G401 (cell line): ENCODE results near the gene DUSP2. TPM values are rescaled to one million over a fixed set of nuclear protein-coding genes. Genes with fewer than 3 reads are reported as not detected.
A peak's percentile ranks its signal among the peaks of the same experiment; 100 is the strongest.
"Not testable (repeated sequence)": the region's sequence is repeated elsewhere in the genome, so short reads cannot be mapped to it uniquely, and the experiment has no call there.

ENCODE experiments used
- DNase-seq: peaks from one replicate; pipeline ENCODE4 v3.0.0-alpha.2; 2015; ENCODE audit warnings: low spot score
- in situ Hi-C: cut with HindIII; loops from 2 replicates; pipeline ENCODE4 v1.10.0; 2016; ENCODE audit warnings: low sequenced_read_pairs, mixed read lengths
- total RNA-seq: library from RNA; depleted of rRNA; stranded (reverse); fragments of >200 nt; shearing (Covaris generic); gene quantifications from 2 replicates; pipeline ENCODE4 v1.2.3, GENCODE V29; 2014

The DUSP2 gene
- total RNA-seq, 1 experiment from 2014 or later, result 37.2 TPM

DNA sequence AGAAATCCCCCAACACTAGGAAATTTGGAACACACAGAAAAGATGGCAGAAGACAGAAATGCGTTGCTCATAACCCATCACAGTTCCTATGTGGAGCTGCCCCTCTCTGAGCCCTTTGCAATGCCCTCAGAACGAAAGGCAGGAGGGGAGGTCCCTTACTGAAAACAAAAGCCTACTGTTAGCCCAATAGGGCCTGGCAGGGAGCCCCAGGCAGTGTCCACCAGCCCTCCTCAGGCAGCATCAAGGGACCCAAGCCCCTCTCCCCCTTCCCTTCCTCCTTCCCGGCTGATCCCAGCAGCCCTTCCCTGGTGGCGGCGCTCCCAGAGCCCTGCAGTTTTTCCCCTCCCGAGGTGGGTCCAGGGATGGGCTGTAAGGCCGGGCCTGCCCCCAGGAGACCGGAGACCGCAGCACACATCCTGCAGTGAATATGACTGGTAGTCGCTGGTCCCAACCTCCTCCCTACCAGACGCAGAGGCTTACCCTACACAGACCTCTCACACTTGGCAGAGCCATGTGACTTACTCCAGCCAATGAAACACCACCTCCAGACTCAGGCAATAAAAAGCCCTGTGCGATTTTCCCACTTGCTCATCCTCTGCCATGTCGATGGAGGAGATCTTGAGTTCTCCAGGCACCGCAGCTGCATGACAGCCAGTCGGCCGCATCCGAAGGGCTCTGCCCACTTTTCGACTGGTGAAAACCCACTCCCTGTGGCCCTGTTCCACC is 19.4 kb upstream of the DUSP2 start:
- DNase-seq, result no peak
- in situ Hi-C loops, result no loop called here

DNA sequence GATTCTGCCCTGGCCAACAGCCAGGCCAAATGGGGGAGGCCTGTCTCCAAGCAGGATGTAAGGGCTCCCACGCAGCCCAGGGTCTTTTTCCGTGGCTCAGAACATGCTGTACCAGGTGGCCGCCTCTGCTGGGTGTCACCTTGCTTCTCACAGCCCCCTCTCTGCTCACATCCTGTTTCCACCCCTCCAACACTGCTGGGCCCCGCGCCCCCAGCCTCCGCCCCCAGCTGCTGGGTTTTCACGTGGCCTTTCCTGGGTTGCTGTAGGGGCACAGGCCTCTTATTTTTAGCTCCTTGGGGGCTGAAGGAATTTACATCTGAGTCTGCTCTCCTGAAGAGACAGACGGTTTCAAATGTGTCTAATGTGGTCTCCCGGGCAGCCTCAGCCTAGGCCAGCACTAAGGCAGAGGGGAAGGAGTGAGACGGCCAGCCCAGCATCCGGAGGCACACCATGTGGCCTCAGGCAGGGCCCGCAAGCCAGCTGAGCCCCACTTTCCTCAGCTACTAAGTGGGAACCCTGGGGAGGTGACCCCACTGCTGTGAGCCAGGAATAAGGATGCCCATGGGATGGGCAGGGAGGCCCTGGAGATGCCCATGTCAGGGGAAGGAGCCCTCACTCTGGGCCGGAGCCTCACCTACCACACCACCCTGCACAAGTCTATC is 18.7 kb upstream of the DUSP2 start:
- in situ Hi-C loops, result no loop called here
- DNase-seq, result no peak

DNA sequence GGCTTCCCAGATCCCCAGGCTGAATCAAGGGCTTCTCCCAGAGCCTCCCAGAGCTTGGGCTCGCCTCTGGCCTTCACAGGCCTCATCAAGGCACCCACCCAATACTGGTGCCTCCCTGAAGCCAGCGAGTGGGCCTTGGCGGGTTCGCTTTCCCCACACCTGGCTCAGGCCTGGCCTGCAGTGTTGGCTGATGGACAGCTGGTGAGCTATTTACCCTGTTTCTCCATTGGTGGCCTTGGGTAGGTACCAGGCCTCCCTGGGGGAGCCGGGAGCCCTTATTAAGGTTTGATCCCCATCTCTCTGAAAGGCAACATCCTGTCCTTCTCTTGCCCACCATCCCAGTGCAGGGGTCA is 18.2 kb upstream of the DUSP2 start:
- DNase-seq, result no peak
- in situ Hi-C loops, result no loop called here

DNA sequence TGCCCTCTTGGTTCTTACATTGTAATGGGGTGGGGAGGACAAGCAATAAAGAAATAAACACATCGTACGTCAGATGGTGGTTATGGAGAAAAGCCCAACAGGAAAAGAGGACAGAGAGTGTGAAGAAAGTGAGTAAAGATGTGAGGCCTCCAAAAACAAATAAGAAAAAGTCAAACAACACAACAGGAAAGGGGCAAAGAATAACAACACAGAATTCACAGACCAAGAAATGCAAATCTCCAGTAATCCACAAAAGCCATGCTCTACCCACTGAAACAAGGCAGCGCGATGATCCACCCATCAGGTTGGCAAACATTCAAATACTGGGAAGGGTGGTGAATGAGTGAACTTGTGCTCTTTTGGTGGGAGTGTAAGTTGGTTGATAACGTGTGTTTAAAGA is 16.7 kb upstream of the DUSP2 start:
- in situ Hi-C loops, result no loop called here
- no peak for DNase-seq

DNA sequence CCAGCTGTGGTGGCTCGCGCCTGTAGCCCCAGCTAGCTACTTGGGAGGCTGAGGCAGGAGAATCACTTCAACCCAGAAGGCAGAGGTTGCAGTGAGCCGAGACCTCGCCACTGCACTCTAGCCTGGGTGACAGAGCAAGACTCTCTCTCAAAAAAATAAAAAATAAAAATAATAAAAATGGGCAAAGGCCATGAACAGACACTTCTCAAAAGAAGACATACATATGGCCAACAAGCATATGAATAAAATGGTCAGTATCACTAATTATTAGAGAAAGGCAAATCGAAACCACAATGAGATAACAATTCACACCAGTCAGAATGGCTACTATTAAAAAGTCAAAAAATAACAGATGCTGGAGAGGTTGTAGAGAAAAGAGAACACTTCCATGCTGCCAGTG is 15.1 kb upstream of the DUSP2 start:
- in situ Hi-C loops, result not testable (repeated sequence)

DNA sequence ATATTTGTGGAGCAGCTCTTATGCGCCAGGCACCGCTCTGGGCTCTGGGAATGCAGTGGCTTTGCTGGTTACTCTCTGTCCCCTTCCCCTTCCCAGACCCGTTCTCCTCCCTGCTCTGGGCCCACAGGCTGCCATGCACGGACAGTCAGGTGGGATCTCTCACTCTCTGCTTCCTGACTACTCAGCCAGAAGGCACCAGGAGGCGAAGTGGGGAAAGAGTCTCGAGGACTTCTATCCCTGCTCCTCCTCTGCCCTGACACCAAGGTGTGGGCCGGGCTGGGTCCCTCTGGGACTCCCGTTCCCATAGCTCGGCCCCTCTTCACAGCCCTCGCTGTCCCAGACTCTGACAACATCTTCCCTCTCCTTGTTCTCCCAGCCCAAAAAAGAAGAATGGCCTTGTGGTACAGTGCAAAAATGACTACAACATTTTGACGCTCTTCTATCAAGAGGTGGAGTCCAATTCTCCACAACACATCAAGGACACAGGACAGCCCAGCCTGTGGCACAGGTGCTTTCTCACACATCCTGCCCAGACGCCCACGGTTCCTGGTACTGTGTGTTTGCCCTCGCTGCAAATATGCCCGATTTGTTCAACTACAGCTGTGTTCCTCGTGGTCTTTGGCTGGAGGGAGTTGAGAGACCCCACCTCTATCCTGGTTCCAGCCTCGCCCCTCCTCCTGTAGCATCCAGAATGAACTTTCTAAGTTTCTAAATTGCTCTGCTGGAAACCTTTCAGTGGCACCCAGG is 14.0 kb upstream of the DUSP2 start:
- DNase-seq, result no peak
- in situ Hi-C loops, result no loop called here

More for the DNA sequence above, 15.1 kb upstream of the DUSP2 start:
- DNase-seq, result not testable (repeated sequence)

DNA sequence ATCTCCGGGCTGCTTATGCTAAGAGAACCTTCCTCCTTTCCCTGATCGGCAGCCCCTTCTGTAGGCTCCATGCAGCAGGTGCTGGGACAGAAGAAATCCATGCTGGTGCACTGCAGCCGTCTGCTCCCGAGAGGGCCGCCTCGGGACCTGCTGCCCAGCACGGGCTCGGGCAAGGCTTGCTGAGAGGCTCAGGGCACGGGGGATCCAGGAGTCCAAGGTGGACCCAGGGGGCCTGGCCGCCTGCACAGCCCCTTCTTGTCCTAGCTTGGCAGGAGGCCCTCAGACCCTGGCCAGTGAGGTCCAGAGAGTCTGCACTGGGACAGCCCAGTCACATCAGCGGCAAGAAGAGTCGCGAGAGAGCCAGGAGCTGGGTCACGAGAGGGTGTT is 13.3 kb upstream of the DUSP2 start:
- DNase-seq, result no peak
- in situ Hi-C loops, result no loop called here

DNA sequence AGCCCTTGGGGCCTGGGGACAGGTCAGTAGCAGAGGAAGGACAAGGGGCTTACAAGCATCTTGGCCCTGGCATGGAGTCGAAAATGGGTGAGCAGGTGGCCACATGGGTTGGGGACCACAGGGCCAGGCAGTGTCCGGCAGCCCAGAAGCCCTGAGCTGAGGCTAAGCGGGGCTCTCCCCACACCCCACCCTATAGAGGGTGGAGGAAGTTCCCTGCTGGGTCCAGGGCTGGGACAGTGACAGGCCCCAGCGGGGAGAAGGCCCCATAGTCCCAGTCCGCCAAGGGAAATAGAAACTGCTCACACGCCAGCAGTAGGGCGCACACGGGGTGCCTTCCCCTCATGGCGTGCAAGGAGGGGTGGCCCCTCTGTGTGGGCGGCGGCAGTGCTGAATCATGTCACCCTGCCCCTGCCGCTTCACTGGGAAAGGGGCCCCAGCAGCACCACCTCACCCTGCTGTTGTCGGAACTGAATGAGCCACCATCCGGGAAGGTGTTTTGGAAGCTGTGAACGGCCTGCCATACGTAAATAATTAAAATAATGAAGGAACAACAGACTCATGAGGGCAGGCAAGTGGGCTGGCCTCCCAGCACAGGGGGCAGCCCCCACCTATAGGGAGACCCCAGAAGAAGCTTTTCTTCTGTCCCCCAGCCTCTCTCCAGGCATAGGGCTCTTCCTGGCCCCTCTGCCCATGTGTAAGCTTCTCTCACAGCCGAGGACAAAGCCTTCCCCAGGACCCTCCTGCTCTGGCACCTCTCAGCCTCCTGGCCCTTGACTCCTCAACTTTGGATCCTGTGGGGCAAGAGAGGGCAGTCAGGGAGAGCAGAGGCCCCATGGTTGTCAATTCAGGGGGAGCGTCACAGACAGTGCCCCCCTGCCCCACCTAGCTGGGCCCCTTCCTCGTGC is 12.7 kb upstream of the DUSP2 start:
- no peak for DNase-seq
- in situ Hi-C loops, result no loop called here

DNA sequence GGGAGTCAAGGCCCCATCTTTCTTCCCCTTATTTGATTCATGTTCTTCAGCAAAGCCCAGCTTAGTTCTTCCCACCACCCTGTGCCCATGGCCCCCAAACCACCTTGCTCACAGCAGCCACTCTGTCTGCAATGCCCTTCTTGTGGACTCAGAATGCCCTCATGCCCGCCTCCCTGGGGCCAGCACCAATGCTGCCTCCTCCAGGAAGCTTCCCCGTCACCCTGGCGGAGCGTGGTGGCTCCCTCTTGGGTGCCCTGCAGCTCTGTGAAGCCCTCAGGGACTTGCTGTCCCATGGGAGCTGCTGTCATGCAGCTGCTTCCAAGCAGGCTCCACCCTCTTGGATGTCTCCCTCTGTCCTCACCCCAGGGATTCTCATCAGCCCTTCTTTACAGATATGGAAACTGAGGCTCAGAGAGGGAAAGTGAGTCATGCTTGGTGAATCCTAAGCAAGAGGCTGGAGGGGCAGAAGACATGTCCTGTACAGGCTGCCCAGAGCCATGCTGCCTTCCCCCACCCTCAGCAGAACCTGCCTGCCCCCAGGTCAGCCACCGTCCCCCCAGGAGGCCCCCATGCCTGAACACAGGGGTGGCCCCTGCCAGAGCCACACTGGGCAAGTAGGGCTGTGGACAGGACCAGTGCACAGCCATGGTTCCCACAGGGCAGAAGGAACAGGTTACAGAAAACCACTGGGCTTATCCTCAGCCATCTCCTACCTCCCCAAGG is 11.8 kb upstream of the DUSP2 start:
- DNase-seq, result no peak
- in situ Hi-C loops, result no loop called here

DNA sequence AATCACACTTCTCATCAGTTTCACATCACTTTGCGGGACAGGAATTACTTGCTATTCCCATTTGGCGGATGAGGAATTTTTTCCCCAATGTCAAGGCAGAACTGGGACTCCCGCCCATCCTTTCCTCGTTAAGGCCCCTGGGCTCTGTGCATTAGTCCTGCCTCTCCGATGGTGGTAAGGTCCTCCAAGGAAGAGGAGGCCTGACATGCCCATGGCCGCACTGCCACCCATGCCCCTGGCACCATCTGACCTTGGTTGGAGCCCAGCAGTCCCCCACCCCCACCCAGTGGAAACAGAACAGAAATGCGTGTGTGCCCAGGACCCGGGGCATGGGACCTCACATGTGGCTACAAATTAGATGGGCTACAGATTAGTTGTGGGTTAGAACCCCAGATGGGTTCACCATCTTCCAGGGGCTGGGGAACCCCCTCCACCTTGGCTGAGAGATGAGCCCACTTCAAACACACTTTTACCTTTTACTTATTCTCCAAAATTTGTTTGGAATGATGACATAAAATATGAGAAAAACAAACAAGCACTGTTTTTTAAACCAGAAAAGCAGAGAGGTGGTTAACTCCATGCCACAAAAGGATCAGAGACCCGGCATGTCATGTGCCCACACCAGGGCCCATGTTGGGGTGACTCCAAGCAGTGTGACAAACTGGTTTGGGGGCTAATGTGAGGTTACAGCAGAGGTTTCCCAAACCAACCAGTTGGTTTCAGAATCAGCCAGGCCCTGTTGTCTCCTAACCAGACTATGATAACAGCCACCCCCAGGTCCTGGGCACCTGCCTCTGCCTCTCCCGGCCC is 11.0 kb upstream of the DUSP2 start:
- no peak for DNase-seq
- in situ Hi-C loops, result no loop called here

DNA sequence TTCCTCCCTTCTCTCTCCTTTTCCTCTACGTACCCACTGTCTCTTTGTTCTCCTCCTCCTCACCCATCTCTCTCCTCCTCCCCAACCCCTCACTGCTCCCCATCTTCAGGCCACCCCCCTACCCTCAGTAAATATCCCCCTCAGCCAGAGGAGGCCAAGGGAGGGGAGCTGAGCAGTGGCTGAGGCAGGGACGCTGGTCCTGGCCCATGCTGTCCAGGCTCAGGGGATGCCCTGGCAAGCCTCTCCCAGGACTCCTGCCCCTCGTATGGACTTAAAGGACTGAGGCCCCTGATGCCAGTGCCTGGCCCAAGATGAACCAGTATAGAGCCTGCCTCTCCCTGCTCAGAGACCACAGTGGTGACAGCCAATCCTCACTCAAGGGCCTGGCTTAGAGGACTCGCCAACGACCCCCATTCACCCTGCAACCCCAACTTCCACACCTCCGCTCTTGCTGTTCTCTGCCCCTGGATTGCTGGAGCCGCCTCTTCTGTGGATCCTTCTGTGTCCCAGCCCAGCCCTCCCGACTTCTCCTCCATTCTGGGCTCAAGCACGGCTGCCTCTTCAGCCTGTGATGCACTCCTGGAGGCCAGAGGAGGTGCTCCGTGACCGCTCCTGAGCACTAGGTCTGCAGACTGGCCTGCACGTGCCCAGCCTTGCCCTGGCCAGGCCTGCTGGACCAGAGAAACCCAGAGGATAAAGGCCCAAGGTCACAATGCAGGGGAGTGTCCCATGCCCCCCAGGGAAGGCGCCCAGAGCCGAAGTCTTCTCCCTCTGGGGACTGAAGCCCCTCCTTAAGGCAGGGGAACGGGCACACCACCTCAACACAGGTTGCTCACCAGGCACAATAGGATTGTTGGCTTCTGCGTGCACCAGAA is 9.5 kb upstream of the DUSP2 start:
- in situ Hi-C loops, result no loop called here
- DNase-seq, result no peak

DNA sequence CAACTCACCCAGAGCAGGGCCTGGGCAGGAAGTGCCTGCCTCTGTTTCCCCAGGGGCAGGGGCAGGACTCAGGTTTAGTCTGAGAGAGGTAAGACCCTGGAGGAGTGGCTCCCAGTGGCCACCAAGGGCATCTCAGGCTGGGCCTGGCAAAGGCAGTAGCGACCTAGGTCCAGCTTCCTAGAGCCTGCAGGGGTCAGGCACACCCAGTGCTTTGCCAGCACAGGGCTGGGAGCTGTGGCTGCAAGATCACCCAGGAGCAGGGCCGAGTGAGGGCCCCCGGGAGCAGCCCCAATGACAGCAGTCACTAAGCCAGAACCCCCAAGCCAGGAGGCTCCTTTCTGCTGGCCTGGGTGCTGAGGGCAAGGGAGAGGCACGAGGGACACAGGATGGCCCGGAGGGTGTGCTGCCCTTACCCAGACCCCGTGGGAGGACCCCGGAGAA is 8.8 kb upstream of the DUSP2 start:
- in situ Hi-C loops, result no loop called here
- DNase-seq, result no peak

DNA sequence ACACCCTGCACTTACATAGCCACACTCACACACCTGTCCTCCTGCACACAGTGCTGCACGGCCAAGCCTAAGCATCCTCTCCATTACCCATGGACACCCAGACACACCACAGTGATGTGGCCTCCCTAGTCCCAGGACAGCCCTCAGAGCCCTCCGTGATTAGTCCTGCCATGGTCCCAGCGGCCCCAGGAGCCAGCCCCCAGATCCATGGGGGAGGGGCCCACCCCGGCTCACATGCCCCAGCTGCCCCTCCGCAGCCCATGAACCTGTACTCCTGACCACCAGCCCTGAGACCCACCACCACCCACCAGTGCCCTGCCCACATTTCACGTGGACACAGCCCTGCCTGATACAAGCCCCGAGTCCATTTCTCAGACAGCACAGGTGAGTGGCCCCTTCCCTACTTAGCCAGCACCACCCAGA is 8.1 kb upstream of the DUSP2 start:
- DNase-seq, result no peak
- in situ Hi-C loops, result no loop called here

DNA sequence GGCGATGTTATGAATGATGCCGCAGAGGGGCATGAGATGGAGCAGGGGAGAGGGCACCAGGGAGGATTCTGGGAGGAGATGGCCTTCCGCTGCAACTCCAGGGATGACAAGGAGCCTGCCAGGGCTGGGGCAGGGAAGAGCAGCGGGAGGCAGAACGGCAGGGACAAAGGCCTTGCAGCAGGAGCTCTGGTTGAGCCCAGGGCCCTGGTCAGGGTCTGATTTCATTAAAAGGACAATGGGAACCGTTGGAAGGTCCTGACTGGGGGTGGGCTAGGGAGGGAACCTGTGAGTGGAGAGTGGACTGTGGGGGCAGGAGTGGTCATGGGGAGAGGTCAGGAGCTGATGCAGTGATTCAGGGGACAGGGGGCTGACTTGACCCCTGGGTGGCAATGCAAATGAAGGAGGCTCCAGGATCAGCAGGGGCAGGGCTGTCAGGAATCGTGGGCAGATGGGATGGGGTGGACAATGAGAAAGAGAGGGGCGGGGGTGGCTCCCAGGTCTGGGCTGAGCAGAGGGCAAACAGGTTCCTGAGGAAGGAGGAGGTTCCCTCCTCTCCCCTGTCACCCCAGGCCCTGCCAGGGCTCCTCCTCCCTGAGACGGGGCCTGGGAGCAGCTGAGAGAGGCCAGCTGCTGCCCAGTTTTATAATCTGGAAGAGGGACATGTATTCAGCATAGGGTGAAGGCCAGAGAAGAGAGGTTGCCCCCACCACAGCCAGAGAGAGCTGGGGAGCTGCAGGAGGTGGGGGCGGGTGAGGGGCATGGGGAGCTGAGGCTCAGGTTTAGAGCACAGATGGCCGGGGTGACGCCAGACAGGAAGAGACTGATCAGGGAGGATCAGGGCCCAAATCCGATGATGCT is 7.3 kb upstream of the DUSP2 start:
- peak; percentile 53 for DNase-seq
- in situ Hi-C loops, result no loop called here

DNA sequence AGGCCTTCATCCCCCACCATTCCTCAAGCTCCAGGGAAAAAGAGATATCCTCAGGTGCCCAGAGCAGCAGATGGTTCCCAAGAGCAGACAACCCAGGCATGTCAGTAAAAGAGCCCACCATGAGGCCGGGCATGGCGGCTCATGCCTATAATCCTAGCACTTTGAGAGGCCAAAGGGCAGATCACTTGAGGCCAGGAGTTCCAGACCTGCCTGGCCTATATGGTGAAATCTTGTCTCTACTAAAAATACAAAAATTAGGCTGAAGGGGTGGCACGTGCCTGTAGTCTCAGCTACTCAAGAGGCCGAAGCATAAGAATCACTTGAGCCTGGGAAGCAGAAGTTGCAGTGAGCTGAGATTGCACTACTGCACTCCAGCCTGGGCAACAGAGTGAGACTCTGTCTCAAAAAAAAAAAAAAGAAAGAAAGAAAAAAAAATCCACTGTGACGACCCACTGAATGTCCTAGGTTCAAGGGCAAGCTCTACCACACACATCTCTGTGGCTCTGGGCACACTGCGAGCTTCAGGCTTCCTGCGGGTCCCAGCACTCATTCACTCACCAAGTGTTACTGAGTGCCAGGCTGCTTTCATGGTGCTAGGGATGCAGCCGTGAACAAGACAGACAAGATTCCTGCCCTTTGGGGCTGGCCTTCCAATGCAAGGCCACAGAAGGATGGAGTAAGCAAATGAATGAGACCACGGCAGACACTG is 6.5 kb upstream of the DUSP2 start:
- in situ Hi-C loops, result no loop called here
- DNase-seq, result no peak
